CD14-positive monocyte (primary cell): ENCODE measurements around the gene VPS39. TPM values are rescaled to one million over a fixed set of nuclear protein-coding genes. Genes with fewer than 3 reads are reported as not detected.
A peak's percentile ranks its signal among the peaks of the same experiment; 100 is the strongest.

Source experiments
- DNase-seq, 3 donors: peaks; one replicate each; pipeline ENCODE4 v3.0.0-alpha.2; 2011 to 2022
- H2AFZ ChIP-seq: 2 replicates; pipeline ENCODE4 v1.6.0; 2012; ENCODE audit warnings: mild to moderate bottlenecking, low read depth, low read length, inconsistent platforms; ENCODE audit not compliant: insufficient read depth, poor library complexity, severe bottlenecking
- H3K27ac ChIP-seq, 2 donors: 1 replicate in 1 of 2; 2 replicates in 1 of 2; pipeline ENCODE4 v1.5.1; 2012 to 2013; ENCODE audit warnings: low read length in 2 of 2, control low read depth in 1 of 2, inconsistent platforms in 1 of 2, low read depth in 1 of 2, mild to moderate bottlenecking in 1 of 2
- H3K27me3 ChIP-seq, 2 donors: one replicate each; pipeline versions ENCODE4 v1.6.0 to v1.6.1; 2011 to 2013; ENCODE audit warnings: low read length in 2 of 2; ENCODE audit not compliant: control insufficient read depth in 2 of 2, insufficient read depth in 2 of 2
- H3K36me3 ChIP-seq, 2 donors: replicated peaks in 1 of 2; 1 replicate in 1 of 2; 2 replicates in 1 of 2; pipeline versions ENCODE4 v1.5.1 to v1.6.1; 2012 to 2013; ENCODE audit warnings: low read length in 2 of 2, control low read depth in 1 of 2, inconsistent platforms in 1 of 2, mild to moderate bottlenecking in 1 of 2; ENCODE audit not compliant: insufficient read depth in 2 of 2, control insufficient read depth in 1 of 2
- H3K4me1 ChIP-seq, 2 donors: 1 replicate in 1 of 2; 2 replicates in 1 of 2; pipeline versions ENCODE4 v1.5.1 to v1.6.1; 2012 to 2013; ENCODE audit warnings: low read length in 2 of 2, control low read depth in 1 of 2, inconsistent platforms in 1 of 2, mild to moderate bottlenecking in 1 of 2, moderate library complexity in 1 of 2; ENCODE audit not compliant: insufficient read depth in 2 of 2, control insufficient read depth in 1 of 2
- H3K4me2 ChIP-seq: replicated peaks from 2 replicates; pipeline ENCODE3; 2012; ENCODE audit warnings: low read length, moderate library complexity, mild to moderate bottlenecking; ENCODE audit not compliant: poor library complexity, severe bottlenecking; ENCODE audit errors: extremely low read depth
- H3K4me3 ChIP-seq, 3 experiments: fragments of 200-600 bp in 1 of 3; sonication (generic) in 1 of 3; replicated peaks in 1 of 3; 1 replicate in 2 of 3; 2 replicates in 1 of 3; pipeline ENCODE4 v1.5.1; 2011 to 2013; ENCODE audit warnings: low read length in 3 of 3, mild to moderate bottlenecking in 3 of 3, control low read depth in 2 of 3, low read depth in 2 of 3, inconsistent platforms in 1 of 3, moderate library complexity in 1 of 3
- H3K79me2 ChIP-seq: 2 replicates; pipeline ENCODE4 v1.6.0; 2012; ENCODE audit warnings: mild to moderate bottlenecking, control low read depth, inconsistent platforms, low read length, moderate library complexity; ENCODE audit not compliant: insufficient read depth
- H3K9ac ChIP-seq: 2 replicates; pipeline ENCODE4 v1.6.0; 2017; ENCODE audit warnings: low read length, mild to moderate bottlenecking; ENCODE audit not compliant: insufficient read depth, poor library complexity, severe bottlenecking
- H3K9me3 ChIP-seq, 2 donors: replicated peaks in 1 of 2; 1 replicate in 1 of 2; 2 replicates in 1 of 2; pipeline versions ENCODE4 v1.5.1 to v1.6.1; 2012 to 2013; ENCODE audit warnings: low read length in 2 of 2, control low read depth in 1 of 2; ENCODE audit not compliant: control insufficient read depth in 1 of 2, insufficient read depth in 1 of 2
- H4K20me1 ChIP-seq: 2 replicates; pipeline ENCODE4 v1.6.0; 2012; ENCODE audit warnings: mild to moderate bottlenecking, low read length, control low read depth, moderate library complexity; ENCODE audit not compliant: insufficient read depth
- H3K27ac Mint-ChIP-seq, 7 donors: one replicate each; pipeline ENCODE4 v1.8.0; 2020; ENCODE audit warnings: mild to moderate bottlenecking in 7 of 7, mixed read lengths in 7 of 7, moderate library complexity in 6 of 7, inconsistent platforms in 2 of 7
- H3K27me3 Mint-ChIP-seq, 3 donors: one replicate each; pipeline ENCODE4 v1.8.0; 2021 to 2022; ENCODE audit warnings: low read depth in 3 of 3, mild to moderate bottlenecking in 3 of 3, mixed read lengths in 3 of 3, moderate library complexity in 3 of 3, inconsistent platforms in 1 of 3
- H3K36me3 Mint-ChIP-seq, 2 donors: one replicate each; pipeline ENCODE4 v1.8.0; 2020; ENCODE audit warnings: mixed read lengths in 2 of 2, inconsistent platforms in 1 of 2, mild to moderate bottlenecking in 1 of 2
- H3K4me1 Mint-ChIP-seq: one replicate; pipeline ENCODE4 v1.8.0; 2020; ENCODE audit warnings: mild to moderate bottlenecking, mixed read lengths
- H3K4me3 Mint-ChIP-seq, 2 donors: one replicate each; pipeline ENCODE4 v1.8.0; 2020; ENCODE audit warnings: mild to moderate bottlenecking in 2 of 2, mixed read lengths in 2 of 2, moderate library complexity in 1 of 2
- H3K9me3 Mint-ChIP-seq, 7 donors: one replicate each; pipeline ENCODE4 v1.8.0; 2020 to 2022; ENCODE audit warnings: mixed read lengths in 7 of 7, mild to moderate bottlenecking in 6 of 7, moderate library complexity in 6 of 7, inconsistent platforms in 2 of 7
- CTCF ChIP-seq: fragments of 200-600 bp; IDR thresholded peaks from one replicate; pipeline ENCODE4 v1.8.0; 2022; ENCODE audit warnings: antibody characterized with exemption, mild to moderate bottlenecking
- WGBS: methylation state at CpG from one replicate; pipeline ENCODE4 v1.1.5; 2013; ENCODE audit warnings: missing lambda C conversion rate; ENCODE audit not compliant: insufficient coverage; 5-methylcytosine and 5-hydroxymethylcytosine counted together
- intact Hi-C, 2 donors: fragments of 100-400 bp; cut with micrococcal nuclease; formaldehyde crosslinking; loops; one replicate each; pipeline versions ENCODE4 v1.15.0 to v1.15.1; 2023
- polyA plus RNA-seq, 3 donors: library from polyadenylated mRNA; depleted of rRNA in 1 of 3; unstranded in 2 of 3; stranded (reverse) in 1 of 3; fragments of 300-500 nt in 2 of 3; fragments of >200 nt in 1 of 3; fragmentation: Illumina TruSeq in 2 of 3; gene quantifications; 1 replicate in 2 of 3; 2 replicates in 1 of 3; pipeline ENCODE4 v1.2.3, GENCODE V29; 2012 to 2021

VPS39 gene
- polyA plus RNA-seq, 3 donors: 16.8 to 102 (median 25.8) TPM

GRCh38 chr15:42157981-42158765 is 49.9 kb downstream of the VPS39 start:
- no peak for TF ChIP-seq CTCF
- H3K4me2 ChIP-seq: peak overlapping the region; percentile 18
- WGBS: 55% methylated on average over 4 of the region's 8 CpGs
- Mint-ChIP-seq H3K27ac (peak overlapping the region in 4 of 7 donors; percentile 2 to 85 (median 62)), H3K4me3 (no peak overlapping the region), H3K4me1 (peaks cover 10% of the 10 kb centered on the region), H3K36me3 (peaks cover 43% of the 10 kb centered on the region in 2 donors), H3K9me3 (no peaks in the 10 kb centered on the region), H3K27me3 (peaks cover 0 to 3% (median under 1%) of the 10 kb centered on the region in 3 donors)
- H3K4me1 ChIP-seq: peaks cover 9% of the 10 kb centered on the region in 2 donors
- no peak overlapping the region for H3K9ac ChIP-seq
- no peak overlapping the region for H2AFZ ChIP-seq
- H3K79me2 ChIP-seq: no peaks in the 10 kb centered on the region
- peaks cover 45 to 46% of the 10 kb centered on the region in 2 donors for H3K36me3 ChIP-seq
- intact Hi-C loops: no loop called here
- peak overlapping the region in 1 of 2 donors; percentile 47 for H3K27ac ChIP-seq
- no peaks in the 10 kb centered on the region for H4K20me1 ChIP-seq
- H3K4me3 ChIP-seq: no peak overlapping the region
- H3K27me3 ChIP-seq: no peaks in the 10 kb centered on the region
- H3K9me3 ChIP-seq: no peaks in the 10 kb centered on the region
- DNase-seq: peak; percentile 34 to 64 (median 56)

GRCh38 chr15:42157381-42157780 is 50.7 kb downstream of the VPS39 start:
- TF ChIP-seq CTCF: no peak
- Histone ChIP-seq H3K36me3 (peaks cover 37 to 38% of the 10 kb centered on the region in 2 donors), H2AFZ (no peak overlapping the region), H3K9me3 (no peaks in the 10 kb centered on the region), H3K4me2 (no peak overlapping the region), H3K27me3 (no peaks in the 10 kb centered on the region), H3K9ac (no peak overlapping the region), H3K4me3 (no peak overlapping the region), H3K27ac (no peak overlapping the region), H4K20me1 (no peaks in the 10 kb centered on the region), H3K79me2 (no peaks in the 10 kb centered on the region), H3K4me1 (peaks cover 9% of the 10 kb centered on the region in 2 donors)
- DNase-seq: peak in 1 of 3 donors; percentile 1
- Mint-ChIP-seq H3K27ac (no peak overlapping the region), H3K9me3 (no peaks in the 10 kb centered on the region), H3K4me3 (no peak overlapping the region), H3K27me3 (peaks cover 0 to 3% (median 2%) of the 10 kb centered on the region in 3 donors), H3K36me3 (peaks cover 35% of the 10 kb centered on the region in 2 donors), H3K4me1 (peaks cover 10% of the 10 kb centered on the region)
- intact Hi-C loops: no loop called here
- 92% methylated on average over 6 of the region's 8 CpGs for WGBS
